OCI-LY7 (cell line): Measurements from ENCODE around the gene FCAR. TPM values are rescaled to one million over a fixed set of nuclear protein-coding genes. Genes with fewer than 3 reads are reported as not detected.
"Not testable (repeated sequence)": the region's sequence is repeated elsewhere in the genome, so short reads cannot be mapped to it uniquely, and the experiment has no call there.

Source experiments
- BruUV-seq: library from RNA; stranded (reverse); fragments of 400-500 nt; replicated peaks from 2 replicates; lab custom pipeline; 2021; lab: Mats Ljungman, UMichigan
- CTCF ChIA-PET: fragments of 300-600 bp; sonication (Branson Sonifier 250); formaldehyde crosslinking; loops from one replicate; lab custom pipeline; 2022; ENCODE audit warnings: antibody characterized with exemption; ENCODE audit not compliant: unreplicated experiment; lab: Charles Lee
- POLR2A ChIA-PET: fragments of 300-600 bp; sonication (Branson Sonifier 250); formaldehyde crosslinking; loops from one replicate; lab custom pipeline; 2022; ENCODE audit warnings: antibody characterized with exemption; lab: Charles Lee
- DNase-seq: peaks from one replicate; pipeline ENCODE4 v3.0.0-alpha.2; 2015; ENCODE audit warnings: low spot score
- H2AFZ ChIP-seq: fragments of 200-600 bp; sonication (generic), shearing (Covaris generic); 2 replicates; pipeline ENCODE4 v1.6.1; 2014; ENCODE audit warnings: mild to moderate bottlenecking, antibody characterized with exemption, low read length, moderate library complexity
- H3K27ac ChIP-seq: fragments of 200-600 bp; sonication (generic); 2 replicates; pipeline ENCODE4 v1.5.1; 2014; ENCODE audit warnings: mixed run types, low read depth, mild to moderate bottlenecking, moderate library complexity, low read length, inconsistent platforms; ENCODE audit not compliant: poor library complexity, severe bottlenecking
- H3K36me3 ChIP-seq: fragments of 200-600 bp; sonication (generic); 2 replicates; pipeline ENCODE4 v1.6.1; 2014; ENCODE audit warnings: mild to moderate bottlenecking, antibody characterized with exemption, low read length, moderate library complexity, mixed read lengths; ENCODE audit not compliant: insufficient read depth
- H3K4me1 ChIP-seq: fragments of 200-600 bp; sonication (generic); 2 replicates; pipeline ENCODE4 v1.5.1; 2014; ENCODE audit warnings: mild to moderate bottlenecking, low read length; ENCODE audit not compliant: insufficient read depth, poor library complexity, severe bottlenecking
- H3K4me2 ChIP-seq: fragments of 200-600 bp; sonication (generic); 2 replicates; pipeline ENCODE4 v1.6.1; 2014; ENCODE audit warnings: mild to moderate bottlenecking, low read length
- H3K4me3 ChIP-seq: fragments of 200-600 bp; sonication (generic); 2 replicates; pipeline ENCODE4 v1.5.1; 2014; ENCODE audit warnings: mild to moderate bottlenecking, low read depth, low read length; ENCODE audit not compliant: poor library complexity, severe bottlenecking
- H3K79me2 ChIP-seq: fragments of 200-600 bp; sonication (generic); 2 replicates; pipeline ENCODE4 v1.6.1; 2016; ENCODE audit warnings: low read depth, mild to moderate bottlenecking, low read length, moderate library complexity, mixed read lengths; ENCODE audit not compliant: insufficient read depth
- H3K9me2 ChIP-seq: fragments of 200-600 bp; sonication (generic); 2 replicates; pipeline ENCODE4 v1.6.1; 2016; ENCODE audit warnings: mild to moderate bottlenecking, low read length, mixed read lengths; ENCODE audit not compliant: insufficient read depth
- H3K9me3 ChIP-seq: fragments of 200-600 bp; sonication (generic); 2 replicates; pipeline ENCODE4 v1.6.1; 2014; ENCODE audit warnings: mild to moderate bottlenecking, mixed run types, low read length, mixed read lengths
- H4K20me1 ChIP-seq: fragments of 200-600 bp; sonication (generic); 2 replicates; pipeline ENCODE4 v1.6.1; 2014; ENCODE audit warnings: mild to moderate bottlenecking, antibody characterized with exemption, low read length, moderate library complexity, mixed read lengths; ENCODE audit not compliant: insufficient read depth
- CTCF ChIP-seq: fragments of 200-600 bp; sonication (generic); conservative IDR thresholded peaks from 2 replicates; pipeline ENCODE4 v1.5.1; 2014; ENCODE audit warnings: mild to moderate bottlenecking, antibody characterized with exemption, low read length, moderate library complexity, mixed read lengths
- EZH2phosphoT487 ChIP-seq: fragments of 200-600 bp; sonication (generic); IDR thresholded peaks from 2 replicates; pipeline ENCODE4 v1.6.1; 2018; ENCODE audit warnings: low read depth, borderline replicate concordance, mild to moderate bottlenecking, mixed run types, antibody characterized with exemption, low read length, moderate library complexity, mixed read lengths
- intact Hi-C: fragments of 100-400 bp; cut with micrococcal nuclease; formaldehyde crosslinking; loops from one replicate; pipeline ENCODE4 v1.10.0; 2022; ENCODE audit not compliant: unreplicated experiment
- total RNA-seq, 2 experiments: library from RNA; depleted of rRNA in 1 of 2; stranded (reverse); fragments of >200 nt in 1 of 2; shearing (Covaris generic) in 1 of 2; gene quantifications; 2 replicates each; pipeline ENCODE4 v1.2.3, GENCODE V29; 2014 to 2022

Gene FCAR
- total RNA-seq, 2 experiments from 2014 or later = not detected

DNA sequence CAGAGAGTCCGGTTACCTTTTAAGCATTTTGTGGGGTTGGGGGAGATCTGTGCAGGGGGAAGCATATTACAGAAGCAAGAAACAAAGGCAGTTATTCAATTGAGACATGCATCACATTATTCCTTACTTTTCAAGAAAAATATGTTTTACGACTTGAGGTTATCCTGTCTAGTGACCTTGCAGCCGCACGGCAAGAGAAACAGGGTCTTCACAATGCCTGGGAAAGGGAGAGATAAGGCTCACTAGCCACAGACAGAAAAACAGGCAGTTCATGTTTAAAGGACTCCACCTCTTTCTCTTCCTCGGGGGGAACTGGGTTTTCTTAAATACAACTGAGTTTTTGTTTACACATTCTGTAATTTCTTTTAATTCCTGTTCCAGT is 31.4 kb downstream of the FCAR start:
- no peak overlapping the region for H2AFZ ChIP-seq

GRCh38 chr19:54905803-54906511 is 31.9 kb downstream of the FCAR start, which contains the start of gene NCR1:
Gene NCR1, plus strand, starts transcription at chr19:54906148. Its CDS starts 40 bp downstream, at chr19:54906188.
- Histone ChIP-seq H3K4me3 (no peak within 1 kb of the TSS), H4K20me1 (no peaks in the 10 kb centered on the region), H2AFZ (no peak within 1 kb of the TSS), H3K9me2 (no peaks in the 10 kb centered on the region), H3K4me1 (no peaks in the 10 kb centered on the region), H3K27ac (no peak within 1 kb of the TSS), H3K9me3 (no peaks in the 10 kb centered on the region), H3K4me2 (no peak within 1 kb of the TSS), H3K79me2 (no peaks in the 10 kb centered on the region), H3K36me3 (no peaks in the 10 kb centered on the region)
- CTCF ChIA-PET = no interaction called here
- intact Hi-C loops = no loop called here
- TF ChIP-seq EZH2phosphoT487 (no peak), CTCF (no peak)
- no TSS peak for BruUV-seq
- no peak for DNase-seq
- POLR2A ChIA-PET = no interaction called here

More for the DNA sequence above, 31.4 kb downstream of the FCAR start:
- no peak for DNase-seq
- no peak overlapping the region for H3K27ac ChIP-seq
- no peaks in the 10 kb centered on the region for H3K9me2 ChIP-seq
- no peaks in the 10 kb centered on the region for H3K4me1 ChIP-seq
- no peak overlapping the region for H3K4me2 ChIP-seq
- no TSS peak for BruUV-seq
- no peak overlapping the region for H3K4me3 ChIP-seq
- H3K36me3 ChIP-seq = no peaks in the 10 kb centered on the region
- ChIA-PET POLR2A (no interaction called here), CTCF (no interaction called here)
- no peak for TF ChIP-seq CTCF
- no peak for TF ChIP-seq EZH2phosphoT487
- H3K9me3 ChIP-seq = no peaks in the 10 kb centered on the region
- intact Hi-C loops = no loop called here
- no peaks in the 10 kb centered on the region for H3K79me2 ChIP-seq
- H4K20me1 ChIP-seq = no peaks in the 10 kb centered on the region

- no peak overlapping the region for H2AFZ ChIP-seq
- no peaks in the 10 kb centered on the region for H3K4me1 ChIP-seq
- no peaks in the 10 kb centered on the region for H3K9me3 ChIP-seq
- no peaks in the 10 kb centered on the region for H4K20me1 ChIP-seq
- H3K79me2 ChIP-seq = no peaks in the 10 kb centered on the region
- intact Hi-C loops = no loop called here
- no TSS peak for BruUV-seq
- no peaks in the 10 kb centered on the region for H3K9me2 ChIP-seq
- ChIA-PET CTCF (no interaction called here), POLR2A (interaction anchor here (0.6 kb wide), 1 partner anchor 222 kb away, joined by 3 read pairs; no protein-coding TSS in a partner anchor)
- DNase-seq = no peak
- no peak overlapping the region for H3K4me3 ChIP-seq
- no peak overlapping the region for H3K4me2 ChIP-seq
- no peak for TF ChIP-seq CTCF
- no peak for TF ChIP-seq EZH2phosphoT487
- no peak overlapping the region for H3K27ac ChIP-seq
- no peaks in the 10 kb centered on the region for H3K36me3 ChIP-seq
These were observed 32.8 kb downstream of the FCAR start for GRCh38 chr19:54906819-54907218.

DNA sequence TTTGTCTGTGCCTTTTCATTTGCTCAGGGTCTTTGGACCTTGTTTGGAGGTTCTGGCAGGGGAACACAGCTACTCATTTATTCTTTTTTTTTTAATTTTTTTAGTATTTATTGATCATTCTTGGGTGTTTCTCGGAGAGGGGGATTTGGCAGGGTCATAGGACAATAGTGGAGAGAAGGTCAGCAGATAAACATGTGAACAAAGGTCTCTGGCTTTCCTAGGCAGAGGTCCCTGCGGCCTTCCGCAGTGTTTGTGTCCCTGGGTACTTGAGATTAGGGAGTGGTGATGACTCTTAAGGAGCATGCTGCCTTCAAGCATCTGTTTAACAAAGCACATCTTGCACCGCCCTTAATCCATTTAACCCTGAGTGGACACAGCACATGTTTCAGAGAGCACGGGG is 33.9 kb downstream of the FCAR start:
- H3K27ac ChIP-seq, H3K4me3 ChIP-seq, BruUV-seq, H3K9me2 ChIP-seq, CTCF ChIA-PET, H2AFZ ChIP-seq, DNase-seq, POLR2A ChIA-PET, H3K36me3 ChIP-seq, H4K20me1 ChIP-seq, H3K4me1 ChIP-seq, H3K4me2 ChIP-seq, H3K9me3 ChIP-seq, intact Hi-C loops, H3K79me2 ChIP-seq: not testable (repeated sequence)
